Liver (tissue), 9 donors: ENCODE data around the gene BNC2. TPM values are rescaled to one million over a fixed set of nuclear protein-coding genes. Genes with fewer than 3 reads are reported as not detected.

Experiments used
- DNase-seq: peaks from one replicate; pipeline ENCODE4 v3.0.0-alpha.2; 2017; ENCODE audit warnings: low spot score
- H3K27ac ChIP-seq, 2 donors: one replicate each; pipeline ENCODE4 v1.7.0; 2013; ENCODE audit warnings: inconsistent platforms in 2 of 2, low read length in 2 of 2, control low read depth in 1 of 2, low read depth in 1 of 2, mild to moderate bottlenecking in 1 of 2
- H3K27me3 ChIP-seq, 4 donors: one replicate each; pipeline versions ENCODE4 v1.6.1 to v1.7.0; 2013; ENCODE audit warnings: low read length in 3 of 4, inconsistent platforms in 1 of 4, mild to moderate bottlenecking in 1 of 4, moderate library complexity in 1 of 4; ENCODE audit not compliant: control insufficient read depth in 4 of 4, insufficient read depth in 4 of 4
- H3K36me3 ChIP-seq, 4 donors: one replicate each; pipeline versions ENCODE4 v1.6.1 to v1.7.0; 2013; ENCODE audit warnings: low read length in 3 of 4, mild to moderate bottlenecking in 3 of 4, low read depth in 1 of 4, moderate library complexity in 1 of 4; ENCODE audit not compliant: control insufficient read depth in 4 of 4, insufficient read depth in 3 of 4
- H3K4me1 ChIP-seq, 4 donors: one replicate each; pipeline versions ENCODE4 v1.6.1 to v1.7.0; 2013; ENCODE audit warnings: low read length in 3 of 4, mild to moderate bottlenecking in 3 of 4, moderate library complexity in 1 of 4; ENCODE audit not compliant: control insufficient read depth in 4 of 4, insufficient read depth in 4 of 4
- H3K4me3 ChIP-seq, 3 donors: one replicate each; pipeline versions ENCODE4 v1.6.1 to v1.7.0; 2013; ENCODE audit warnings: low read length in 3 of 3, control low read depth in 1 of 3, low read depth in 1 of 3, mild to moderate bottlenecking in 1 of 3
- H3K9ac ChIP-seq, 2 donors: one replicate each; pipeline ENCODE4 v1.7.0; 2013; ENCODE audit warnings: low read length in 2 of 2, mild to moderate bottlenecking in 2 of 2, moderate library complexity in 2 of 2, control low read depth in 1 of 2, low read depth in 1 of 2
- H3K9me3 ChIP-seq, 4 donors: one replicate each; pipeline versions ENCODE4 v1.6.1 to v1.7.0; 2013; ENCODE audit warnings: low read length in 3 of 4; ENCODE audit not compliant: control insufficient read depth in 4 of 4
- CTCF ChIP-seq: fragments of 150-350 bp; IDR thresholded peaks from 2 replicates; pipeline ENCODE4 v1.5.1; 2017; ENCODE audit warnings: improper control_type of control experiment, low read depth, low read length; ENCODE audit not compliant: missing input control
- EGR1 ChIP-seq, 2 donors: IDR thresholded peaks; 2 replicates each; pipeline ENCODE4 v1.6.1; 2016 to 2018; ENCODE audit warnings: antibody characterized with exemption in 2 of 2, low read depth in 2 of 2
- FOXA1 ChIP-seq: IDR thresholded peaks from 2 replicates; pipeline ENCODE4 v1.6.1; 2016; ENCODE audit warnings: antibody characterized with exemption
- FOXA2 ChIP-seq: IDR thresholded peaks from 2 replicates; pipeline ENCODE4 v1.6.1; 2016; ENCODE audit warnings: antibody characterized with exemption
- GABPA ChIP-seq, 2 donors: IDR thresholded peaks in 1 of 2; conservative IDR thresholded peaks in 1 of 2; 2 replicates each; pipeline ENCODE4 v1.6.1; 2016; ENCODE audit warnings: antibody characterized with exemption in 2 of 2, mild to moderate bottlenecking in 1 of 2, moderate library complexity in 1 of 2
- HNF4A ChIP-seq, 2 donors: conservative IDR thresholded peaks; 2 replicates each; pipeline ENCODE4 v1.6.1; 2016; ENCODE audit warnings: antibody characterized with exemption in 2 of 2, mild to moderate bottlenecking in 2 of 2
- HNF4G ChIP-seq: IDR thresholded peaks from 2 replicates; pipeline ENCODE4 v1.6.1; 2016; ENCODE audit warnings: antibody characterized with exemption
- JUND ChIP-seq, 2 donors: IDR thresholded peaks; 2 replicates each; pipeline ENCODE4 v1.6.1; 2016; ENCODE audit warnings: antibody characterized with exemption in 2 of 2
- MAX ChIP-seq: IDR thresholded peaks from 2 replicates; pipeline ENCODE4 v1.6.1; 2016; ENCODE audit warnings: antibody characterized with exemption
- NR2F2 ChIP-seq: IDR thresholded peaks from 2 replicates; pipeline ENCODE4 v1.6.1; 2016; ENCODE audit warnings: antibody characterized with exemption
- RAD21 ChIP-seq, 2 donors: IDR thresholded peaks; 2 replicates each; pipeline ENCODE4 v1.6.1; 2016; ENCODE audit warnings: antibody characterized with exemption in 2 of 2, mild to moderate bottlenecking in 2 of 2
- REST ChIP-seq: IDR thresholded peaks from 2 replicates; pipeline ENCODE4 v1.6.1; 2016; ENCODE audit warnings: antibody characterized with exemption, mild to moderate bottlenecking
- RXRA ChIP-seq, 2 donors: IDR thresholded peaks; 2 replicates each; pipeline ENCODE4 v1.6.1; 2017 to 2018; ENCODE audit warnings: antibody characterized with exemption in 2 of 2, mild to moderate bottlenecking in 1 of 2
- SP1 ChIP-seq: IDR thresholded peaks from 2 replicates; pipeline ENCODE4 v1.6.1; 2018; ENCODE audit warnings: antibody characterized with exemption, mild to moderate bottlenecking
- YY1 ChIP-seq: IDR thresholded peaks from 2 replicates; pipeline ENCODE4 v1.6.1; 2016; ENCODE audit warnings: antibody characterized with exemption, mild to moderate bottlenecking
- ZBTB33 ChIP-seq: IDR thresholded peaks from 2 replicates; pipeline ENCODE4 v1.6.1; 2016; ENCODE audit warnings: antibody characterized with exemption
- WGBS: extraction: QIAGEN DNeasy Blood & Tissue Kit; methylation state at CpG from one replicate; pipeline ENCODE4 v1.1.7; 2013; 5-methylcytosine and 5-hydroxymethylcytosine counted together
- polyA plus RNA-seq, 2 donors: library from polyadenylated mRNA; stranded (reverse) in 1 of 2; unstranded in 1 of 2; fragments of 200-250 nt in 1 of 2; fragments of >200 nt in 1 of 2; fragmentation: Nextera tagmentation in 1 of 2; extraction: Ambion mirVana in 1 of 2; gene quantifications; one replicate each; pipeline versions ENCODE4 v1.2.1 to v1.2.3, GENCODE V29; 2013 to 2015
- total RNA-seq, 2 donors: library from RNA; depleted of rRNA; stranded (reverse); fragments of >200 nt; gene quantifications; one replicate each; pipeline ENCODE4 v1.2.3, GENCODE V29; 2014
- donor health status: healthy.
- donor health status: healthy.
- donor health status: healthy.
- donor health status: healthy.
- donor health status: healthy.

The BNC2 gene
- total and polyA plus RNA-seq, 4 donors: 0.07 to 0.67 (median 0.08) TPM

GRCh38 chr9:16637911-16638310 is 232.6 kb downstream of the BNC2 start:
- Histone ChIP-seq H3K9ac (no peak overlapping the region), H3K4me3 (no peak overlapping the region), H3K27me3 (no peaks in the 10 kb centered on the region), H3K4me1 (no peaks in the 10 kb centered on the region), H3K36me3 (no peaks in the 10 kb centered on the region), H3K9me3 (no peaks in the 10 kb centered on the region), H3K27ac (no peak overlapping the region)
- no peak for TF ChIP-seq RAD21 (IDR thresholded peaks at IDR 0.05)
- TF ChIP-seq HNF4G: no peak
- no peak for TF ChIP-seq YY1
- no peak for TF ChIP-seq HNF4A (conservative IDR thresholded peaks at IDR 0.05)
- DNase-seq: no peak
- WGBS: 88% methylated on average over 5 of the region's 5 CpGs

- no peaks in the 10 kb centered on the region for H3K36me3 ChIP-seq
- H3K9ac ChIP-seq: no peak overlapping the region
- H3K4me3 ChIP-seq: no peak overlapping the region
- no peaks in the 10 kb centered on the region for H3K9me3 ChIP-seq
- DNase-seq: no peak
- no peaks in the 10 kb centered on the region for H3K4me1 ChIP-seq
- no peak for TF ChIP-seq FOXA2
- TF ChIP-seq NR2F2: no peak
- no peak for TF ChIP-seq ZBTB33
- TF ChIP-seq RXRA (IDR thresholded peaks at IDR 0.05): no peak
- TF ChIP-seq CTCF: no peak
- TF ChIP-seq SP1: no peak
- H3K27ac ChIP-seq: no peak overlapping the region
- WGBS: 87% methylated on average over 1 of the region's 1 CpG
- H3K27me3 ChIP-seq: peaks cover 0 to 2% (median 0%) of the 10 kb centered on the region in 4 donors
Measured at GRCh38 chr9:16637218-16637617, 233.3 kb downstream of the BNC2 start.

GRCh38 chr9:16633794-16634193 is 236.7 kb downstream of the BNC2 start:
- no peak overlapping the region for H3K4me3 ChIP-seq
- H3K9me3 ChIP-seq: no peaks in the 10 kb centered on the region
- 75% methylated on average over 2 of the region's 2 CpGs for WGBS
- H3K27ac ChIP-seq: no peak overlapping the region
- no peaks in the 10 kb centered on the region for H3K4me1 ChIP-seq
- H3K36me3 ChIP-seq: no peaks in the 10 kb centered on the region
- no peak for DNase-seq
- H3K27me3 ChIP-seq: peaks cover 0 to 2% (median 0%) of the 10 kb centered on the region in 4 donors
- H3K9ac ChIP-seq: no peak overlapping the region
- TF ChIP-seq HNF4A (conservative IDR thresholded peaks at IDR 0.05): no peak
- TF ChIP-seq REST: no peak
- TF ChIP-seq RXRA (IDR thresholded peaks at IDR 0.05): no peak
- no peak for TF ChIP-seq RAD21 (IDR thresholded peaks at IDR 0.05)
- no peak for TF ChIP-seq HNF4G
- TF ChIP-seq ZBTB33: no peak
- no peak for TF ChIP-seq YY1
- TF ChIP-seq FOXA2: no peak
- no peak for TF ChIP-seq FOXA1
- TF ChIP-seq JUND (IDR thresholded peaks at IDR 0.05): no peak
- TF ChIP-seq EGR1 (IDR thresholded peaks at IDR 0.05; ENCODE audit: low read depth in 2 of 2): no peak
- TF ChIP-seq SP1: no peak
- no peak for TF ChIP-seq MAX
- TF ChIP-seq CTCF: no peak
- no peak for TF ChIP-seq GABPA (IDR thresholded peaks at IDR 0.05 in 1 of 2, conservative IDR thresholded peaks at IDR 0.05 in 1 of 2)
